Measurements from ENCODE around the gene ANTXR1.

Gene ANTXR1

GRCh38 chr2:69007169-69007568, 5.8 kb upstream of the ANTXR1 start:
- no peak for DNase-seq

- no peak for DNase-seq
Observed at GRCh38 chr2:69007603-69008002, 5.4 kb upstream of the ANTXR1 start.

GRCh38 chr2:69010437-69011194, 2.4 kb upstream of the ANTXR1 start:
- DNase-seq = no peak

GRCh38 chr2:69011611-69012157, 1.3 kb upstream of the ANTXR1 start:
- DNase-seq = no peak

- peak; percentile 51 for DNase-seq
Observed at GRCh38 chr2:69012310-69013141, 453 bp upstream of the ANTXR1 start.

GRCh38 chr2:69013840-69014821, 1.2 kb downstream of the ANTXR1 start:
- DNase-seq = no peak

GRCh38 chr2:69017080-69017479, 4.1 kb downstream of the ANTXR1 start:
- DNase-seq = no peak

GRCh38 chr2:69017835-69018234, 4.9 kb downstream of the ANTXR1 start:
- DNase-seq = no peak

GRCh38 chr2:69018678-69019095, 5.7 kb downstream of the ANTXR1 start:
- no peak for DNase-seq

GRCh38 chr2:69020496-69021426, 7.8 kb downstream of the ANTXR1 start:
- no peak for DNase-seq

GRCh38 chr2:69021727-69022126, 8.7 kb downstream of the ANTXR1 start:
- DNase-seq = no peak

GRCh38 chr2:69022548-69022947, 9.6 kb downstream of the ANTXR1 start:
- no peak for DNase-seq

GRCh38 chr2:69023236-69023635, 10.3 kb downstream of the ANTXR1 start:
- DNase-seq = no peak

GRCh38 chr2:69026026-69026425, 13.0 kb downstream of the ANTXR1 start:
- no peak for DNase-seq

- no peak for DNase-seq
Observed at GRCh38 chr2:69026691-69027459, 13.9 kb downstream of the ANTXR1 start.

- no peak for DNase-seq
Observed at GRCh38 chr2:69030800-69031428, 17.9 kb downstream of the ANTXR1 start.

- DNase-seq = no peak
Observed at GRCh38 chr2:69031466-69031865, 18.5 kb downstream of the ANTXR1 start.

- no peak for DNase-seq
Observed at GRCh38 chr2:69032336-69032735, 19.4 kb downstream of the ANTXR1 start.

GRCh38 chr2:69033461-69034095, 20.6 kb downstream of the ANTXR1 start:
- no peak for DNase-seq

GRCh38 chr2:69034122-69034521, 21.1 kb downstream of the ANTXR1 start:
- DNase-seq = no peak

Data from CD4-positive, alpha-beta T cell treated with Interleukin-6 for 4 hours (primary cell).